Measurements from ENCODE around the gene CPNE5.

GRCh38 chr6:36722365-36722764 is 116.9 kb downstream of the CPNE5 start:
- TF ChIP-seq CTCF (IDR thresholded peaks at IDR 0.05) (no peak), POLR2A (IDR thresholded peaks at IDR 0.05) (no peak)
